Psoas muscle (tissue), 8 donors: Measurements from ENCODE around the gene CFAP97D1. TPM values are rescaled to one million over a fixed set of nuclear protein-coding genes. Genes with fewer than 3 reads are reported as not detected.

Experiments used
- ATAC-seq, 4 donors: fragments of 200-7000 bp; cut with Tn5 transposase; one replicate each; pipeline ENCODE4 v1.9.1; 2020; ENCODE audit warnings: moderate library complexity in 3 of 4, mild to moderate bottlenecking in 2 of 4
- DNase-seq, 2 donors: peaks; one replicate each; pipeline ENCODE4 v3.0.0-alpha.2; 2020
- H3K27ac ChIP-seq: fragments of 200-600 bp; one replicate; pipeline ENCODE4 v1.8.0; 2022
- H3K27me3 ChIP-seq, 3 donors: fragments of 200-600 bp in 1 of 3; one replicate each; pipeline versions ENCODE4 v1.6.1 to v1.8.0; 2013 to 2022; ENCODE audit warnings: low read length in 2 of 3, mild to moderate bottlenecking in 2 of 3, moderate library complexity in 1 of 3; ENCODE audit not compliant: insufficient read depth in 3 of 3
- H3K36me3 ChIP-seq, 2 donors: fragments of 200-600 bp in 1 of 2; one replicate each; pipeline versions ENCODE4 v1.6.1 to v1.8.0; 2013 to 2022; ENCODE audit warnings: low read depth in 1 of 2, mild to moderate bottlenecking in 1 of 2, moderate library complexity in 1 of 2; ENCODE audit not compliant: insufficient read depth in 1 of 2
- H3K4me1 ChIP-seq: fragments of 200-600 bp; one replicate; pipeline ENCODE4 v1.8.0; 2022
- H3K4me3 ChIP-seq: fragments of 200-600 bp; one replicate; pipeline ENCODE4 v1.8.0; 2022; ENCODE audit warnings: mild to moderate bottlenecking
- H3K9me3 ChIP-seq: fragments of 200-600 bp; one replicate; pipeline ENCODE4 v1.8.0; 2022
- CTCF ChIP-seq: fragments of 200-600 bp; IDR thresholded peaks from one replicate; pipeline ENCODE4 v1.8.0; 2022; ENCODE audit warnings: antibody characterized with exemption
- WGBS, 3 donors: extraction: QIAGEN DNeasy Blood & Tissue Kit; methylation state at CpG; one replicate each; pipeline versions ENCODE4 v1.1.6 to v1.1.7; 2013; 5-methylcytosine and 5-hydroxymethylcytosine counted together
- intact Hi-C, 2 donors: fragments of 100-400 bp; cut with DNase I; formaldehyde crosslinking; loops; one replicate each; pipeline versions ENCODE4 v1.11.0 to v1.14.2; 2022
- polyA plus RNA-seq, 3 donors: library from polyadenylated mRNA; stranded (reverse); fragments of 200-250 nt; gene quantifications; one replicate each; pipeline ENCODE4 v1.2.3, GENCODE V29; 2013
- total RNA-seq, 4 donors: library from RNA; stranded (reverse); fragmentation: NEBNext Ultra II Directional in 2 of 4; extraction: Animal tissue kit (Norgen Biotek cat#: 25700) in 2 of 4; gene quantifications; one replicate each; pipeline versions ENCODE4 v1.2.1 to v1.2.4, GENCODE V29; 2021 to 2023
- donor health status: healthy with polysubstance abuse.
- donor health status: DM: no; HTN: no; CAD: no; lungs with moderate emphysema.
- donor health status: Bipolar disorder and iron deficiency.
- donor health status: healthy.
- donor health status: DM: yes; HTN: yes; CAD: no.
- donor health status: DM: no; HTN: no; CAD: no.
- donor health status: DM: no; HTN: no; CAD: no.
- donor health status: DM: yes; HTN: yes; CAD: no.

Gene CFAP97D1
- total and polyA plus RNA-seq, 7 donors: 0.01 to 0.17 TPM; not detected in 5

DNA sequence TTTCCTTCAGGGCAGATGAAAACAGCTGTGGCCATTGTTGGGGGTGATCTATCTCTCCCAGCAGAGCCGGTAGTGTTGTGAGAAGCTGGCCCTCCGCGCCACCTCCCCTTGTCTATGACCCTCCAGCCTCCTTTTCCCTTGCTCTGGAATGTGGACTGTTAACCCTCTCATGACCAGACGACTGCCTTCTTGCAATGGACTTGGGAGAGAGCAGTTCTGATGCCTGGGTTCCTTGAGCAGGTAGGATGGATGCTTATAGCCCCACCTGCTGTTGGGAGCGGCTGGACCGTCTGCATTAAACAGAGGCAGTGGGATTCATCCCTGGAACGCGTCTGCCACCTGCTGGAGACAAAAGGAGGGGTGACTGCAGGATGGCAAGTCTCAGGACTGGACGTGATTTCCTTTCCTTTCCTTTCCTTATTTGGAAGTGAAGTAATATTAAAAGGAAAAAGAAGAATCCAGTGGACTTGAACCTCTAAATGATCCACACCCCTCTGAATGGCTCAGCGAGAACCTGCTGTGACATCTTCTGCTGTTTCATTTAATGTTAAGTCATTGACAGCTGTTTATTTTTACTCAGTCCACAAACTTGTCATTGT, 19.9 kb upstream of the CFAP97D1 start:
- H3K36me3 ChIP-seq: peaks cover 0 to 8% of the 10 kb centered on the region in 2 donors
- no peaks in the 10 kb centered on the region for H3K9me3 ChIP-seq
- peak; percentile 98 for TF ChIP-seq CTCF
- peak; percentile 91 to 94 for DNase-seq
- peak; percentile 92 to 95 (median 94) for ATAC-seq
- intact Hi-C loops: loop anchor here (1.0 to 5.0 kb wide), 2 partner anchors 66 to 183 kb away; no protein-coding TSS in a partner anchor
- no peak overlapping the region for H3K4me3 ChIP-seq
- WGBS, 3 donors: 2 to 7% (median 6%) methylated on average over 10 of the region's 10 CpGs
- no peak overlapping the region for H3K27ac ChIP-seq
- H3K4me1 ChIP-seq: peaks cover 6% of the 10 kb centered on the region
- H3K27me3 ChIP-seq: peaks cover 0 to 27% (median 16%) of the 10 kb centered on the region in 3 donors

DNA sequence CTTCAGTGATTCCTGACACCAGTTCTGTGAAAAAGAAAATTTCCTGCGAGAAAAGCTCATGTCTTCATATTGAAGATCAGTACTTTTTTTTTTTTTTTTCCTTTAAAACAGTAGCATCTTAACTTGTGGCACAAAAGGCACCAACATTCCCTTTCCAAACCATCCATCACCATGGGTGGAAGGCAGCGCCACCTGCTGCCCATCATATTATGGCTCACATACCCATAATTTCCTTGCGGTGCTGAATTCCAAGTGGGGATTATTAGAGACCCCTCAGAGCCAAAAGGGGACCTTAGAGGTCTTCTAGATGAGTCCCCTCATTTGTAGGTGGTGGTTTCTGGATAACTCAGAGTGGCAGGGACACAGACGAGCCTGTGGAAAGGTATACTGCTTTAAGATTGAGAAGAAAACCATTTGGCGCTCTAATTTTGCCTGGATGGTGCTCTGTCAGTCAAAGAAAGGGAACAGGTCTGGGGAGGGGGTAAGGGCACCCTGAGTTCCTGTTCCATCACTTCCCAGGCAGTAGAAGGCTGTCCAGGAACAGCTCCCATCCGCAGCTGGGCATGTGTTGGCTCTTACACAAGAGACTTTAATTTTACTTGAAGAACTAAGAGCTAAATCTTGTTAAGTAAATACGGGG, 13.7 kb upstream of the CFAP97D1 start:
- Histone ChIP-seq H3K4me3 (no peak overlapping the region), H3K27ac (peak overlapping the region; percentile 1), H3K27me3 (no peaks in the 10 kb centered on the region), H3K36me3 (peaks cover 9 to 65% of the 10 kb centered on the region in 2 donors), H3K9me3 (no peaks in the 10 kb centered on the region), H3K4me1 (peaks cover 29% of the 10 kb centered on the region)
- intact Hi-C loops: no loop called here
- 54 to 65% (median 56%) methylated on average over 7 of the region's 7 CpGs for WGBS, 3 donors
- peak in 1 of 2 donors; percentile 64 for DNase-seq
- ATAC-seq: peak in 2 of 4 donors; percentile 28 to 30
- peak; percentile 69 for TF ChIP-seq CTCF

GRCh38 chr17:43767053-43767712, 13.1 kb upstream of the CFAP97D1 start:
- DNase-seq (no peak), ATAC-seq (no peak)
- Histone ChIP-seq H3K27me3 (no peaks in the 10 kb centered on the region), H3K27ac (peak overlapping the region; percentile 46), H3K36me3 (peaks cover 9 to 72% of the 10 kb centered on the region in 2 donors), H3K9me3 (no peaks in the 10 kb centered on the region), H3K4me1 (peaks cover 35% of the 10 kb centered on the region), H3K4me3 (no peak overlapping the region)
- WGBS, 3 donors: 81 to 90% (median 86%) methylated on average over 6 of the region's 6 CpGs
- intact Hi-C loops: no loop called here
- TF ChIP-seq CTCF: no peak

DNA sequence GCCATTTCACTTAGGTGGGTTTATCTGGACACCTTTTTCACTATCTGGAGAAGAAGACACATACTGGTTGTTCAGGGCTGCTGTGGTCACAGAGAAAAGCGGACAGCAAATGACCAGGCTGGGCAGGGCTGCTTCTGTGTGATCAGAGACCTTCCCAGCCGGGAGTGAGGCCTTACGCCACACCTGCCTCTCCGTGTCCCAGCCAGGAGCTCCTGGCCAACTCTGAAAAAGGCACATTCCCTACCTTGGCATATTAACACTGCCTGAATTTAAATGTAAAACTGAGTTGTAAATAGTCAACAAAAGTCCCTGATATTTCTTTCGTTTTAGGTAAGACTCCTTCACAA, 12.5 kb upstream of the CFAP97D1 start:
- no peak overlapping the region for H3K4me3 ChIP-seq
- H3K27me3 ChIP-seq: no peaks in the 10 kb centered on the region
- peaks cover 40% of the 10 kb centered on the region for H3K4me1 ChIP-seq
- H3K27ac ChIP-seq: peak overlapping the region; percentile 46
- no peak for TF ChIP-seq CTCF
- H3K9me3 ChIP-seq: no peaks in the 10 kb centered on the region
- H3K36me3 ChIP-seq: peaks cover 11 to 77% of the 10 kb centered on the region in 2 donors
- ATAC-seq: no peak
- intact Hi-C loops: no loop called here
- WGBS, 3 donors: 55 to 70% (median 59%) methylated on average over 5 of the region's 5 CpGs
- no peak for DNase-seq
